ENCODE data around the gene PLA2G10.

The PLA2G10 gene

DNA sequence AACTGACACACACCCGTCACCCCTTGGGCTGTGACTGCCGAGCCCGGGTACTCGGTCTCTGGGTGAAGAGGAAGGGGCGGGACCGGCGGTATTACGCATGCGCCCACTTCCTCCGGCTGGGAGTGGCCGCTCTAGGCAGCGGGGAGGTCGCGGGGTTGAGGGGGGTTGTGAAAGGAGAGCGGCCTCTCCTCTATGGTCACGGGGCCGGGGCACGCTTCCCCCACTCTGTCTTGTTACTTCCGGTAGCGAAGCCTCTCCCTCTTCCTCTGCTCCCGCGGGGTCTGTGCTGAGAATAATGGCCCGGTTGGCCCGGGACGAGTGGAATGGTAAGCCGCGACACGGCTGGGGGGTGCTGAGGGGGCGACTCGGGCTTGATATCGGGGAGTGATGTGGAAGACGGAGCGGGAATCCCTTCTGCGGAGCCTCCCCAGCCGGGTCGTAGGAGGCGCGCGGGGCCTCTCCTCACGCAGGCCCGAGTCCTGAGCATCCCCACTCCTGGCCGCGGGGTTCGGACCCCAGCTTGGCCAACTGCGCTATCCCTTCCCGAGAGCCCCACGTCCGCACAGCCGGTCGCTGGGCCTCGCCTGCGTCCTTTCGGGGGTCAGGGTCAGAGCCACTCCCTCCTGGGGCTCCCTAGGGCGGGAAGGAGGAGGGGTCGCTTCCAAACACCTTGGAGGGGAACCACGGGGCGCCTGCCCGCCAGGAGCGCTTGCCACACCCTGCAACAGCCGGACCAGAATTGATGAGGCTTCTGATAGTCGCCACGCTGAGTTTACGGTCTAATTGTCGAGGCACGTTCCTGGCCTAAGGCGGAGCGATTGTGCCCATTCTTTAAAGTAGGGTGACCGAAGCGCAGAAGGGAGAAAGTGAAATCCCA is 61.2 kb downstream of the PLA2G10 start, which contains the start of gene BFAR (continued):
- TF ChIP-seq, protein P1, sequence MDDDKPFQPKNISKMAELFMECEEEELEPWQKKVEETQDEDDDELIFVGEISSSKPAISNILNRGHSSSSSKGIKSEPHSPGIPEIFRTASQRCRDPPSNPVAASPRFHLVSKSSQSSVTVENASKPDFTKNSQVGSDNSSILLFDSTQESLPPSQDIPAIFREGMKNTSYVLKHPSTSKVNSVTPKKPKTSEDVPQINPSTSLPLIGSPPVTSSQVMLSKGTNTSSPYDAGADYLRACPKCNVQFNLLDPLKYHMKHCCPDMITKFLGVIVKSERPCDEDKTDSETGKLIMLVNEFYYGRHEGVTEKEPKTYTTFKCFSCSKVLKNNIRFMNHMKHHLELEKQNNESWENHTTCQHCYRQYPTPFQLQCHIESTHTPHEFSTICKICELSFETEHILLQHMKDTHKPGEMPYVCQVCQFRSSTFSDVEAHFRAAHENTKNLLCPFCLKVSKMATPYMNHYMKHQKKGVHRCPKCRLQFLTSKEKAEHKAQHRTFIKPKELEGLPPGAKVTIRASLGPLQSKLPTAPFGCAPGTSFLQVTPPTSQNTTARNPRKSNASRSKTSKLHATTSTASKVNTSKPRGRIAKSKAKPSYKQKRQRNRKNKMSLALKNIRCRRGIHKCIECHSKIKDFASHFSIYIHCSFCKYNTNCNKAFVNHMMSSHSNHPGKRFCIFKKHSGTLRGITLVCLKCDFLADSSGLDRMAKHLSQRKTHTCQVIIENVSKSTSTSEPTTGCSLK (tag by site-specific recombination; IDR thresholded peaks at IDR 0.05): no peak
- TF ChIP-seq ZNF571 (tag by site-specific recombination; IDR thresholded peaks at IDR 0.05) (no peak), GFI1B (tag by site-specific recombination; IDR thresholded peaks at IDR 0.05) (no peak), RBAK (tag by site-specific recombination; IDR thresholded peaks at IDR 0.05) (no peak), ZNF555 (tag by site-specific recombination; conservative IDR thresholded peaks at IDR 0.05) (no peak), ZNF560 (tag by site-specific recombination; IDR thresholded peaks at IDR 0.05; ENCODE audit: borderline replicate concordance) (no peak), KLF16 (tag by site-specific recombination; IDR thresholded peaks at IDR 0.05) (peak; percentile 43), ZIC2 (tag by site-specific recombination; IDR thresholded peaks at IDR 0.05) (peak; percentile 92), WT1 (tag by site-specific recombination; IDR thresholded peaks at IDR 0.05) (no peak; the same call in 1 of the 2 replicates), MZF1 (tag by site-specific recombination; IDR thresholded peaks at IDR 0.05; ENCODE audit: borderline replicate concordance) (no peak), GLIS2 (tag by site-specific recombination; IDR thresholded peaks at IDR 0.05) (peak; percentile 76), ZFP41 (tag by site-specific recombination; IDR thresholded peaks at IDR 0.05; ENCODE audit: borderline replicate concordance) (no peak), BCL11B (tag by site-specific recombination; IDR thresholded peaks at IDR 0.05; ENCODE audit: low read depth) (peak; percentile 75; the same call in 1 of the 2 replicates), ZNF404 (tag by site-specific recombination; IDR thresholded peaks at IDR 0.05) (no peak)
- TF ChIP-seq, protein P2, sequence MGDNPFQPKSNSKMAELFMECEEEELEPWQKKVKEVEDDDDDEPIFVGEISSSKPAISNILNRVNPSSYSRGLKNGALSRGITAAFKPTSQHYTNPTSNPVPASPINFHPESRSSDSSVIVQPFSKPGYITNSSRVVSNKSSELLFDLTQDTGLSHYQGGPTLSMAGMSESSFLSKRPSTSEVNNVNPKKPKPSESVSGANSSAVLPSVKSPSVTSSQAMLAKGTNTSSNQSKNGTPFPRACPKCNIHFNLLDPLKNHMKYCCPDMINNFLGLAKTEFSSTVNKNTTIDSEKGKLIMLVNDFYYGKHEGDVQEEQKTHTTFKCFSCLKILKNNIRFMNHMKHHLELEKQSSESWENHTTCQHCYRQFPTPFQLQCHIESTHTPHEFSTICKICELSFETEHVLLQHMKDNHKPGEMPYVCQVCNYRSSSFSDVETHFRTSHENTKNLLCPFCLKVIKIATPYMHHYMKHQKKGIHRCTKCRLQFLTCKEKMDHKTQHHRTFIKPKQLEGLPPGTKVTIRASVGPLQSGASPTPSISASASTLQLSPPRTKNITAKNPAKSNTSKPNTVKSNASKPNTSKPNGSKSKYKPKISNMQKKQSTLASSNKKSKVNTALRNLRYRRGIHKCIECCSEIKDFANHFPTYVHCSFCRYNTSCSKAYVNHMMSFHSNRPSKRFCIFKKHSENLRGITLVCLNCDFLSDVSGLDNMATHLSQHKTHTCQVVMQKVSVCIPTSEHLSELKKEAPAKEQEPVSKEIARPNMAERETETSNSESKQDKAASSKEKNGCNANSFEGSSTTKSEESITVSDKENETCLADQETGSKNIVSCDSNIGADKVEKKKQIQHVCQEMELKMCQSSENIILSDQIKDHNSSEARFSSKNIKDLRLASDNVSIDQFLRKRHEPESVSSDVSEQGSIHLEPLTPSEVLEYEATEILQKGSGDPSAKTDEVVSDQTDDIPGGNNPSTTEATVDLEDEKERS (tag by site-specific recombination; IDR thresholded peaks at IDR 0.05): no peak
- TF ChIP-seq, protein P3, sequence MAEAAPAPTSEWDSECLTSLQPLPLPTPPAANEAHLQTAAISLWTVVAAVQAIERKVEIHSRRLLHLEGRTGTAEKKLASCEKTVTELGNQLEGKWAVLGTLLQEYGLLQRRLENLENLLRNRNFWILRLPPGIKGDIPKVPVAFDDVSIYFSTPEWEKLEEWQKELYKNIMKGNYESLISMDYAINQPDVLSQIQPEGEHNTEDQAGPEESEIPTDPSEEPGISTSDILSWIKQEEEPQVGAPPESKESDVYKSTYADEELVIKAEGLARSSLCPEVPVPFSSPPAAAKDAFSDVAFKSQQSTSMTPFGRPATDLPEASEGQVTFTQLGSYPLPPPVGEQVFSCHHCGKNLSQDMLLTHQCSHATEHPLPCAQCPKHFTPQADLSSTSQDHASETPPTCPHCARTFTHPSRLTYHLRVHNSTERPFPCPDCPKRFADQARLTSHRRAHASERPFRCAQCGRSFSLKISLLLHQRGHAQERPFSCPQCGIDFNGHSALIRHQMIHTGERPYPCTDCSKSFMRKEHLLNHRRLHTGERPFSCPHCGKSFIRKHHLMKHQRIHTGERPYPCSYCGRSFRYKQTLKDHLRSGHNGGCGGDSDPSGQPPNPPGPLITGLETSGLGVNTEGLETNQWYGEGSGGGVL (tag by site-specific recombination; IDR thresholded peaks at IDR 0.05): peak; percentile 84
- TF ChIP-seq, protein P4, sequence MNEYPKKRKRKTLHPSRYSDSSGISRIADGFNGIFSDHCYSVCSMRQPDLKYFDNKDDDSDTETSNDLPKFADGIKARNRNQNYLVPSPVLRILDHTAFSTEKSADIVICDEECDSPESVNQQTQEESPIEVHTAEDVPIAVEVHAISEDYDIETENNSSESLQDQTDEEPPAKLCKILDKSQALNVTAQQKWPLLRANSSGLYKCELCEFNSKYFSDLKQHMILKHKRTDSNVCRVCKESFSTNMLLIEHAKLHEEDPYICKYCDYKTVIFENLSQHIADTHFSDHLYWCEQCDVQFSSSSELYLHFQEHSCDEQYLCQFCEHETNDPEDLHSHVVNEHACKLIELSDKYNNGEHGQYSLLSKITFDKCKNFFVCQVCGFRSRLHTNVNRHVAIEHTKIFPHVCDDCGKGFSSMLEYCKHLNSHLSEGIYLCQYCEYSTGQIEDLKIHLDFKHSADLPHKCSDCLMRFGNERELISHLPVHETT (tag by site-specific recombination; IDR thresholded peaks at IDR 0.05): no peak
- TF ChIP-seq, protein P5, sequence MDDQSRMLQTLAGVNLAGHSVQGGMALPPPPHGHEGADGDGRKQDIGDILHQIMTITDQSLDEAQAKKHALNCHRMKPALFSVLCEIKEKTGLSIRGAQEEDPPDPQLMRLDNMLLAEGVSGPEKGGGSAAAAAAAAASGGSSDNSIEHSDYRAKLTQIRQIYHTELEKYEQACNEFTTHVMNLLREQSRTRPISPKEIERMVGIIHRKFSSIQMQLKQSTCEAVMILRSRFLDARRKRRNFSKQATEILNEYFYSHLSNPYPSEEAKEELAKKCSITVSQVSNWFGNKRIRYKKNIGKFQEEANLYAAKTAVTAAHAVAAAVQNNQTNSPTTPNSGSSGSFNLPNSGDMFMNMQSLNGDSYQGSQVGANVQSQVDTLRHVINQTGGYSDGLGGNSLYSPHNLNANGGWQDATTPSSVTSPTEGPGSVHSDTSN (CRISPR knock-in tag; IDR thresholded peaks at IDR 0.05): peak; percentile 70; the same call in 1 of the 2 replicates
- TF ChIP-seq, protein P6, sequence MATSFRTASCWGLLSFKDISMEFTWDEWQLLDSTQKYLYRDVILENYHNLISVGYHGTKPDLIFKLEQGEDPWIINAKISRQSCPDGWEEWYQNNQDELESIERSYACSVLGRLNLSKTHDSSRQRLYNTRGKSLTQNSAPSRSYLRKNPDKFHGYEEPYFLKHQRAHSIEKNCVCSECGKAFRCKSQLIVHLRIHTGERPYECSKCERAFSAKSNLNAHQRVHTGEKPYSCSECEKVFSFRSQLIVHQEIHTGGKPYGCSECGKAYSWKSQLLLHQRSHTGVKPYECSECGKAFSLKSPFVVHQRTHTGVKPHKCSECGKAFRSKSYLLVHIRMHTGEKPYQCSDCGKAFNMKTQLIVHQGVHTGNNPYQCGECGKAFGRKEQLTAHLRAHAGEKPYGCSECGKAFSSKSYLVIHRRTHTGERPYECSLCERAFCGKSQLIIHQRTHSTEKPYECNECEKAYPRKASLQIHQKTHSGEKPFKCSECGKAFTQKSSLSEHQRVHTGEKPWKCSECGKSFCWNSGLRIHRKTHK (tag by site-specific recombination; IDR thresholded peaks at IDR 0.05): no peak
- TF ChIP-seq, protein P7, sequence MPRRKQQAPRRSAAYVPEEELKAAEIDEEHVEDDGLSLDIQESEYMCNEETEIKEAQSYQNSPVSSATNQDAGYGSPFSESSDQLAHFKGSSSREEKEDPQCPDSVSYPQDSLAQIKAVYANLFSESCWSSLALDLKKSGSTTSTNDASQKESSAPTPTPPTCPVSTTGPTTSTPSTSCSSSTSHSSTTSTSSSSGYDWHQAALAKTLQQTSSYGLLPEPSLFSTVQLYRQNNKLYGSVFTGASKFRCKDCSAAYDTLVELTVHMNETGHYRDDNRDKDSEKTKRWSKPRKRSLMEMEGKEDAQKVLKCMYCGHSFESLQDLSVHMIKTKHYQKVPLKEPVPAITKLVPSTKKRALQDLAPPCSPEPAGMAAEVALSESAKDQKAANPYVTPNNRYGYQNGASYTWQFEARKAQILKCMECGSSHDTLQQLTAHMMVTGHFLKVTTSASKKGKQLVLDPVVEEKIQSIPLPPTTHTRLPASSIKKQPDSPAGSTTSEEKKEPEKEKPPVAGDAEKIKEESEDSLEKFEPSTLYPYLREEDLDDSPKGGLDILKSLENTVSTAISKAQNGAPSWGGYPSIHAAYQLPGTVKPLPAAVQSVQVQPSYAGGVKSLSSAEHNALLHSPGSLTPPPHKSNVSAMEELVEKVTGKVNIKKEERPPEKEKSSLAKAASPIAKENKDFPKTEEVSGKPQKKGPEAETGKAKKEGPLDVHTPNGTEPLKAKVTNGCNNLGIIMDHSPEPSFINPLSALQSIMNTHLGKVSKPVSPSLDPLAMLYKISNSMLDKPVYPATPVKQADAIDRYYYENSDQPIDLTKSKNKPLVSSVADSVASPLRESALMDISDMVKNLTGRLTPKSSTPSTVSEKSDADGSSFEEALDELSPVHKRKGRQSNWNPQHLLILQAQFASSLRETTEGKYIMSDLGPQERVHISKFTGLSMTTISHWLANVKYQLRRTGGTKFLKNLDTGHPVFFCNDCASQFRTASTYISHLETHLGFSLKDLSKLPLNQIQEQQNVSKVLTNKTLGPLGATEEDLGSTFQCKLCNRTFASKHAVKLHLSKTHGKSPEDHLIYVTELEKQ (tag by site-specific recombination; IDR thresholded peaks at IDR 0.05; ENCODE audit: borderline replicate concordance): no peak
- TF ChIP-seq, protein P8, sequence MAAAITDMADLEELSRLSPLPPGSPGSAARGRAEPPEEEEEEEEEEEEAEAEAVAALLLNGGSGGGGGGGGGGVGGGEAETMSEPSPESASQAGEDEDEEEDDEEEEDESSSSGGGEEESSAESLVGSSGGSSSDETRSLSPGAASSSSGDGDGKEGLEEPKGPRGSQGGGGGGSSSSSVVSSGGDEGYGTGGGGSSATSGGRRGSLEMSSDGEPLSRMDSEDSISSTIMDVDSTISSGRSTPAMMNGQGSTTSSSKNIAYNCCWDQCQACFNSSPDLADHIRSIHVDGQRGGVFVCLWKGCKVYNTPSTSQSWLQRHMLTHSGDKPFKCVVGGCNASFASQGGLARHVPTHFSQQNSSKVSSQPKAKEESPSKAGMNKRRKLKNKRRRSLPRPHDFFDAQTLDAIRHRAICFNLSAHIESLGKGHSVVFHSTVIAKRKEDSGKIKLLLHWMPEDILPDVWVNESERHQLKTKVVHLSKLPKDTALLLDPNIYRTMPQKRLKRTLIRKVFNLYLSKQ (tag by site-specific recombination; IDR thresholded peaks at IDR 0.05; ENCODE audit: borderline replicate concordance): no peak

Data from HEK293 (cell line).